Measurements from ENCODE around the gene S100A2. TPM values are rescaled to one million over a fixed set of nuclear protein-coding genes. Genes with fewer than 3 reads are reported as not detected.

The S100A2 gene
- total and polyA plus RNA-seq, 4 donors = 0.40 to 1.2 (median 0.81) TPM; not detected in 1

DNA sequence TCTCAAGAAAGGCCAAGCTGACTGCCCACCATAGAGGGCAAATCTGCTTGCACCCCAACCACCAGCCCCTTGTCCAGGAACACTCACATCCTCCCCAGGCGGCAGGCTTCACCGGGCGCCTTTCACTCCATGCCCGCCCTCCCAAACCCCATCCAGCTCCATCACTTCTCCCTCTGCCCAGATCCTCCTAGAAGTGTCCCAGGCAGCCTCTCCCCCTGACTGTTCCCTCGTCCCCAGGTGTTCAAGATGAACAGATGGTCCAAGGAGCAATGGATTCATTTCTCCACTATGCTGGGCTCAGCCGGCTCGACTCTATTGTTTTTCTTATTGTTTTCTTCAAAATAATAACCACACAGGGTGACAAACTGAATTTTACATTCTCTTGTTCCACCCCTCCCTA lies 52.0 kb downstream of the S100A2 start:
- H3K27me3 ChIP-seq (ENCODE audit: control insufficient read depth, insufficient read depth, low read length) = no peaks in the 10 kb centered on the region
- H3K4me1 ChIP-seq (ENCODE audit: control insufficient read depth, insufficient read depth, low read length) = peaks cover 3% of the 10 kb centered on the region
- DNase-seq (ENCODE audit: low read depth in 4 of 6, low spot score in 6 of 6) = no peak
- H3K4me3 ChIP-seq (ENCODE audit: low read depth, low read length) = no peak overlapping the region
- no peaks in the 10 kb centered on the region for H3K9me3 ChIP-seq (ENCODE audit: control insufficient read depth, insufficient read depth, low read length)
- no peaks in the 10 kb centered on the region for H3K36me3 ChIP-seq (ENCODE audit: control insufficient read depth, insufficient read depth, low read length)
- WGBS (ENCODE audit: insufficient coverage) = 80% methylated on average over 7 of the region's 7 CpGs
- no peak overlapping the region for H3K27ac ChIP-seq (ENCODE audit: low read depth, low read length)

GRCh38 chr1:153513023-153513422 lies 52.6 kb downstream of the S100A2 start:
- WGBS (ENCODE audit: insufficient coverage) = 44% methylated on average over 1 of the region's 3 CpGs
- H3K36me3 ChIP-seq (ENCODE audit: control insufficient read depth, insufficient read depth, low read length) = no peaks in the 10 kb centered on the region
- DNase-seq (ENCODE audit: low read depth in 4 of 6, low spot score in 6 of 6) = no peak

More at GRCh38 chr1:153513023-153513422, 52.6 kb downstream of the S100A2 start:
- Histone ChIP-seq H3K27me3 (ENCODE audit: control insufficient read depth, insufficient read depth, low read length) (no peaks in the 10 kb centered on the region), H3K4me3 (ENCODE audit: low read depth, low read length) (no peak overlapping the region), H3K9me3 (ENCODE audit: control insufficient read depth, insufficient read depth, low read length) (no peaks in the 10 kb centered on the region), H3K27ac (ENCODE audit: low read depth, low read length) (no peak overlapping the region), H3K4me1 (ENCODE audit: control insufficient read depth, insufficient read depth, low read length) (peaks cover 3% of the 10 kb centered on the region)

Other genes starting within 250 kb of the S100A2 start
- not detected for gene PGLYRP4, start 217.0 kb downstream of the S100A2 start, total RNA-seq
- gene PGLYRP4, start 217.0 kb downstream of the S100A2 start, polyA plus RNA-seq (ENCODE audit: insufficient read length in 2 of 2) = not detected
- gene S100A9, start 208.0 kb downstream of the S100A2 start, total RNA-seq = 100 to 1,000 TPM in 1 of 2 donors, 10 to 100 TPM in 1; 16.5 to 829 TPM
- gene S100A9, start 208.0 kb downstream of the S100A2 start, polyA plus RNA-seq (ENCODE audit: insufficient read length in 2 of 2) = 1 to 10 TPM; 2.1 to 4.3 TPM
- gene S100A12, start 190.2 kb downstream of the S100A2 start, total RNA-seq = 10 to 100 TPM in 1 of 2 donors, 1 to 10 TPM in 1; 1.4 to 87.6 TPM
- gene S100A12, start 190.2 kb downstream of the S100A2 start, polyA plus RNA-seq (ENCODE audit: insufficient read length in 2 of 2) = not detected
- gene S100A8, start 174.8 kb downstream of the S100A2 start, total RNA-seq = 100 to 1,000 TPM in 1 of 2 donors, 1 to 10 TPM in 1; 8.3 to 286 TPM
- gene S100A8, start 174.8 kb downstream of the S100A2 start, polyA plus RNA-seq (ENCODE audit: insufficient read length in 2 of 2) = 1 to 10 TPM; 1.3 to 3.8 TPM
- gene S100A7A, start 149.3 kb downstream of the S100A2 start, total RNA-seq = not detected
- gene S100A7A, start 149.3 kb downstream of the S100A2 start, polyA plus RNA-seq (ENCODE audit: insufficient read length in 2 of 2) = not detected
- gene S100A7, start 105.2 kb downstream of the S100A2 start, total RNA-seq = not detected
- gene S100A7, start 105.2 kb downstream of the S100A2 start, polyA plus RNA-seq (ENCODE audit: insufficient read length in 2 of 2) = not detected
- 100 to 1,000 TPM in 1 of 2 donors, 10 to 100 TPM in 1; 75.3 to 276 TPM for gene S100A6, start 29.9 kb downstream of the S100A2 start, total RNA-seq
- 100 to 1,000 TPM; 106 to 149 TPM for gene S100A6, start 29.9 kb downstream of the S100A2 start, polyA plus RNA-seq (ENCODE audit: insufficient read length in 2 of 2)
- not detected for gene S100A5, start 24.9 kb downstream of the S100A2 start, total RNA-seq
- gene S100A5, start 24.9 kb downstream of the S100A2 start, polyA plus RNA-seq (ENCODE audit: insufficient read length in 2 of 2) = not detected
- gene S100A4, start 20.0 kb downstream of the S100A2 start, total RNA-seq = 10 to 100 TPM; 21.1 to 38.2 TPM
- 10 to 100 TPM in 1 of 2 donors, 1 to 10 TPM in 1; 6.0 to 17.9 TPM for gene S100A4, start 20.0 kb downstream of the S100A2 start, polyA plus RNA-seq (ENCODE audit: insufficient read length in 2 of 2)
- gene S100A3, start 16.6 kb downstream of the S100A2 start, total RNA-seq = not detected
- gene S100A3, start 16.6 kb downstream of the S100A2 start, polyA plus RNA-seq (ENCODE audit: insufficient read length in 2 of 2) = under 1 TPM in 1 of 2 donors, not detected in 1; 0.29 TPM
- gene S100A16, start 47.3 kb upstream of the S100A2 start, total RNA-seq = 100 to 1,000 TPM in 1 of 2 donors, 10 to 100 TPM in 1; 46.0 to 101 TPM
- gene S100A16, start 47.3 kb upstream of the S100A2 start, polyA plus RNA-seq (ENCODE audit: insufficient read length in 2 of 2) = 100 to 1,000 TPM; 120 to 135 TPM
- gene S100A14, start 50.5 kb upstream of the S100A2 start, total RNA-seq = under 1 TPM in 1 of 2 donors, not detected in 1; 0.61 TPM
- gene S100A14, start 50.5 kb upstream of the S100A2 start, polyA plus RNA-seq (ENCODE audit: insufficient read length in 2 of 2) = under 1 TPM in 1 of 2 donors, not detected in 1; 0.39 TPM
- gene S100A13, start 61.7 kb upstream of the S100A2 start, total RNA-seq = 100 to 1,000 TPM in 1 of 2 donors, 10 to 100 TPM in 1; 30.5 to 141 TPM
- 10 to 100 TPM; 42.0 to 58.3 TPM for gene S100A13, start 61.7 kb upstream of the S100A2 start, polyA plus RNA-seq (ENCODE audit: insufficient read length in 2 of 2)
- 10 to 100 TPM in 1 of 2 donors, 1 to 10 TPM in 1; 3.7 to 10.2 TPM for gene S100A1, start 62.6 kb upstream of the S100A2 start, total RNA-seq
- gene S100A1, start 62.6 kb upstream of the S100A2 start, polyA plus RNA-seq (ENCODE audit: insufficient read length in 2 of 2) = 10 to 100 TPM; 18.5 to 19.0 TPM
- 10 to 100 TPM; 56.9 to 58.0 TPM for gene CHTOP, start 68.2 kb upstream of the S100A2 start, total RNA-seq
- 100 to 1,000 TPM; 115 to 127 TPM for gene CHTOP, start 68.2 kb upstream of the S100A2 start, polyA plus RNA-seq (ENCODE audit: insufficient read length in 2 of 2)
- 10 to 100 TPM; 58.0 to 70.5 TPM for gene SNAPIN, start 92.9 kb upstream of the S100A2 start, total RNA-seq
- gene SNAPIN, start 92.9 kb upstream of the S100A2 start, polyA plus RNA-seq (ENCODE audit: insufficient read length in 2 of 2) = 10 to 100 TPM; 65.4 to 70.2 TPM
- gene ILF2, start 105.1 kb upstream of the S100A2 start, total RNA-seq = 100 to 1,000 TPM; 155 to 243 TPM
- 100 to 1,000 TPM; 209 to 214 TPM for gene ILF2, start 105.1 kb upstream of the S100A2 start, polyA plus RNA-seq (ENCODE audit: insufficient read length in 2 of 2)
- 1 to 10 TPM; 1.7 to 6.3 TPM for gene NPR1, start 112.8 kb upstream of the S100A2 start, total RNA-seq
- 1 to 10 TPM; 1.6 to 3.2 TPM for gene NPR1, start 112.8 kb upstream of the S100A2 start, polyA plus RNA-seq (ENCODE audit: insufficient read length in 2 of 2)
- gene INTS3, start 162.2 kb upstream of the S100A2 start, total RNA-seq = 10 to 100 TPM; 40.5 to 57.8 TPM
- gene INTS3, start 162.2 kb upstream of the S100A2 start, polyA plus RNA-seq (ENCODE audit: insufficient read length in 2 of 2) = 100 to 1,000 TPM in 1 of 2 donors, 10 to 100 TPM in 1; 81.5 to 107 TPM
- gene SLC27A3, start 209.6 kb upstream of the S100A2 start, total RNA-seq = 10 to 100 TPM; 12.1 to 29.0 TPM
- 10 to 100 TPM; 28.5 to 37.3 TPM for gene SLC27A3, start 209.6 kb upstream of the S100A2 start, polyA plus RNA-seq (ENCODE audit: insufficient read length in 2 of 2)